GM21367 (cell line): ENCODE results near the gene FLRT2.

Experiments used
- ATAC-seq: cut with Tn5 transposase; IDR thresholded peaks from one replicate; pipeline ENCODE4 v1.9.1; 2021; ENCODE audit not compliant: unreplicated experiment

Gene FLRT2

DNA sequence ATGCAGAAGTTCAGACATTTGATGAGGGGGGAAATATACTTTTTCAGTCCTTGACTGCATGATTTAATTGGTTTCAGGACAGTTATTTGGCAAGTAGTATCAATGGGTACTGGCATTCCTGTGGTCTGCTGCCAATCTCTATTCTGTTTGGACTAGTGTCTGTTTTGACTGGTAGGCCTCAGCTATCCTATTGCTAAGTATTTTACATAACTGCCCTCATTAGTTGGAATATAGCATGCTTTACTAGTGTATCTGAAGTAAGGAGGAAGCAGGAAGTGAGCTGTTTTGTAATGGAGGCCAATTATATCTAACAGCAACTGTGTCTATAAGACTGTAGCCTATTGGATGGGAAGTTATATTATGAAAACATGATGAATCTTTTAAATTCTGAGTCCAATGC, 104.3 kb downstream of the FLRT2 start:
- ATAC-seq, result no peak

DNA sequence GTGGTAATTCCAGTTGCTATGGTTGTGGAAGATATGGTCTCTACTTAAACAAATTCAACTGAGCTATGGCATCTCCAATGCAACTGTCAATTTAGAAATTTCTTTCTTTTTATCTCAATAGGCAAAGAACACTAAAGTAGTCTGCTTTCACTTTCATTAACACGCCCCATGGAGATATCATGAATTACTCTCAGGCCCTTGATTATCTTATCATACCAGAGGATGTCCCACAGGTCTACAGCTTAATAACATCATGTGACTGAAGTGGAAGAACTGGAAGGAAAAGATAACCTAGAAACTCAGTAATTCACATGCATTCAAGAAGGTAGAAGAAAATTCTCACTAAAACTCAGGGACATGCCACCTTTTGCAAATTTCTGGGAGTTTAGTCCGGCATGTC, 114.3 kb downstream of the FLRT2 start:
- ATAC-seq, result no peak

DNA sequence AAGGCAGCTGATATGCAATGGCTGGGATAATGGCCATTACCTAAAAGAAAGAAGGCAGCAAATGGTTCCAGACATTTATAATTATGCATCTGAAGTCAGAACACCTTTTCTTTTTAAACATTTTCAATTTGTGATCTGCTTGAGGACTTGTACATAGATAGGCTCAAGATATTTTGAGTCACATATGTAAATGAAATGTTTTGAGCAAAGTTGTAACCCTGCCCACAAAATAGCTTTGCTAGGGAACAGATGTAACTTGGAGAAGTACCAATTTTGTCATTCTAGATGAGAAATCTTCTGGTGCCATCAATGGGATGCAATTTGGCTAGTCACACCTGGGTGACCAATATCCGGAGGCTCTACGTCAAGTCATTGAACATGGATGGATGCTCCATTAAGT, 123.1 kb downstream of the FLRT2 start:
- no peak for ATAC-seq

DNA sequence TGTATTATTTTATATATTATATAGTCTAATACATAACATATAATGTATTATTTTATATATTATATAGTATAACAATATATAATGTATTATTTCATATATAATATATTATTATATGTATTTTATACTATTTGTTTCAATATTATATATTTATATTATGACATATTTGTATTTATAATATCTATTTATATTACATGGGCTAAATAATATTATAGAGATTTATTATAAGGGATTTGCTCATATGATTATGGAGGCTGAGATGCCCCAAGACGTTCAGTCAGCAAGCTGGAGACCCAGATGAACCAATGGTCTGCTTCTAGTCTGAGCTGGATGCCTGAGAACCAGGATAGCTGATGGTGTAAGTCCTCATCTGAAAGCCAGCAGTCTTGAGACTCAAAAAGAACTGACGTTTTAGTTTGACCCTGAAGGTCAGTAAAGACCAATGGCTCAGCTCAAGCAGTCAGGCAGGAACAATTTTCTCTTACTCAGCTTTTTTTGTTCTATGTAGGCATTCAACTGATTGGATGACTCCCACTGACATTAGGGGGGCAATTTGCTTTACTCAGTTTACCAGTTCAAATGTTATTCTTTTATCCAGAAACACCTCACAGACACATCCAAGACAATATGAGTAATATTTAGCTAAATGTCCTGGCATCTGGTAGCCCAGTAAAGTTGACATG, 130.4 kb downstream of the FLRT2 start:
- no peak for ATAC-seq

DNA sequence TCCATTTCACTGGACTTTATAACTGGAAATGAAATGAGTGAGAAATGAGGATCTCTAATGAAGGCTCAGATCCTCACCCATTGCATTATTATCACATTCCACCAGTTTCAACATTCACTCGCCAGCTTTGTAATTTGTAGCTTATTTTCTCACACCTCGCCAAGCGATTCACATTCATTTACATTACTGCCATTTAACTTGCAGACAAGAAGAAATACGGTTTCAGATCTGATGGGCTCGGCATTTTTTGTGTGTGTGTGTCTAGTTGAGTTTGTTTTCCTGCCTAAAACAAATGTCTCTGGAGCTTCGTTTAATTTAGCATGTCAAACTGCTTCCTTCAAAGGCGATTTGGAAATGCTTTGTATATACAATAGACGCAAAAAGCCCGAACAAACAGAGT, 132.2 kb downstream of the FLRT2 start:
- no peak for ATAC-seq

DNA sequence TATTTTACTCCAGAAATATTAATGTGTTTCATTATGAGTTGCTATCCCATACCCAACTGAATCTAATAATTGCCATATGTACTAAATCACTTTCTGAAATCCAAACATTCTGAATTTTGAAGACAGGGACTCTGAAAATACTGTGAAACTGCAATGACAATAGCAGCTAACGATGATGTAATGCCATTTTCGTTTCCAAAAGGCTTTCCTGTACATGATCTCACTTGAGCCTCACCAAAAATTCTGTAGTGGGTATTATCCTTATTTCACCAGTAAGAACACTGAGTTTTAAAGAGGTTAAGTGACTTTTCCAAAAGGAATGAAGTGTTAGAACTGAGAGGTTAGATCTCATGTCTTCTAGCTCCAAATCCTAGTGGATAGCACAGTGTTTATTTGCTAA, 133.3 kb downstream of the FLRT2 start:
- no peak for ATAC-seq

DNA sequence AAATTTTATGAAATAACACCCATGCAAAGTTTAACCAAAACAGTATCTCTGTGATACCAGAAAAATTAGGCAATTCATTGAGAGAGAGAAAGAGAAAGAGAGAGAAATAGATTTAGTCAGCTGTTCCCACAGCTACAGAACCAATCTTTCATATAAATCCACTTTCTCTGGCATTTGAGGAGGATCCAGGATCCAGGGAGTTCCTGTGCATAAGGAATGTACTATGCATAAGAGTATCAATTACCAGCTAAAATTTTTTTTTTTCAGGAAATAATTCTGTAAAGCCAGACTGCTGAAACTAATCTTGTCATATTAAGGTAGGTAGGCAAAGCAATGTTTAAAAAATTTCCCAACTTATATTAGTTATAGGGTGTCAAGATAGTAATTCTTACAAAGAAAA, 133.7 kb downstream of the FLRT2 start:
- no peak for ATAC-seq

DNA sequence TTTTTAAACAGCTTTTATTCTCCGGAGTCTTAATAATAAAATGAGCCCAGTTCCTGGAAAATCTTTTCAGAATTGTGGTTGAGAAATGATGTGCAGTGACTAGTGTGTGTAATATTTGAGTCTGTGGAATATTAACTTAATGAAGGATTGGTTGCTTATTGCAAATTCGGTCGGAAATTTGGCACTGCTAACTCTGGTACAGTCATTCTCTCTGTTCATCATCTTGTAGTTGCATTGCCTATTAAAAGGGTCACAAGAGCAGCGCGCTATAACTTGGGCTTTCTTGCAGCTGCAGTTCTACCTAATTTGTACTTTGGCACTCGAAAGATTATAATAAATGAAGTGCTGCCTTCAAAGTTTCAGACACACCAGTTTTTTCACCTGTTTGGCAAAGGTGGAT, 146.0 kb downstream of the FLRT2 start:
- ATAC-seq, result no peak

DNA sequence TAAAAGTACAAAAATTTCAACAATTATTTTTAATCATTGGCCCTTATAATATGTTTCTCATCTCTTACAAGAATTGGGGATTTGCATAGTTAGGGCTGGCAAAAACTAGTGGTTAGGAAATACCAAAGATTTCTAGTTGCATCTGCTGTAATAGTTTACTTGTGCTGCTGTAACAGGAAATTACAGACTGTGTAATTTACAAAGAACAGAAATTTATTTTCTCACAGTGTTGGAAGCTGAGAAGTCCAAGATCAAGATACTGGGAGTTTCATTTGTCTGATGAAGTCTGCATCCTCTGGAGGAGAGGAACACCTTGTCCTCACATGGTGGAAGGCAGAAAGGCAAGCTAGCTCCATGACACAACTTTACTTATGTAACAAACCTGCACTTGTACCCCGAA, 157.0 kb downstream of the FLRT2 start:
- ATAC-seq, result no peak

DNA sequence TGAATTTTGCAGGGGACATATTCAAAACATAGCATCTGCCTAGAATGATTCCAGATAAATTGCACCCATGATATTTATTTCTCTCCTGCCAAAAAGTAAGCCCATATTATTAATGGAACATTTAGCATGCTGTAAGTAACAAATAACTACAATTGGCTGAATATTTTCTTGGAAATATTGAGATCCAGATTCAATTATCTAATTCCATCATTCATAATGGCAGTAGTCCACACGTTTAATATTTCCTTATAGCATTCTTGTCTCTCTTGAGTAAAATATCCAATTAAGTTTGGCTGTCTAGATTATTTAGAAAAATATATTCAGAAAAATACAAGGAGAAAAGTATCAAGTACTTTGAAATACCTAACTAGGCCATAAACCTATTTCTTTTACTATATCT, 157.5 kb downstream of the FLRT2 start:
- no peak for ATAC-seq

DNA sequence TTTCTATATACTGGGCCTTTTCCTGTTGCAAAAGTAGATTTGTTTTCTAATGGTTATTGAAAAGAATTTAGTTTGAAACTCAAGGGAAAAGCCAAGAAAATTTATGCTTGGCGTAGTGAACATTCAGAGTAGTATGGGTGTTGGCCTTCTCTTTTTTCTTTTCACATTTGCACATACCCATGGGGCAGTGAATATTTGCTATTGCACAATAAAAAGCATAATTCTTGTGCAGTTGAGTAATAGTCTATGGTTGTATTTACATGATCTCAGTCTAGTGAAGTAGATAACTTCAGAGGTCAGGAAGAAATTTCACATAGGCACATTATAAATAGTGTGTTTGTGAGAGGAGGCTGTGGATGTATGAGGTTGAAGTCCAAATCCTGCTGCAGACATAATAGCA, 158.1 kb downstream of the FLRT2 start:
- no peak for ATAC-seq

DNA sequence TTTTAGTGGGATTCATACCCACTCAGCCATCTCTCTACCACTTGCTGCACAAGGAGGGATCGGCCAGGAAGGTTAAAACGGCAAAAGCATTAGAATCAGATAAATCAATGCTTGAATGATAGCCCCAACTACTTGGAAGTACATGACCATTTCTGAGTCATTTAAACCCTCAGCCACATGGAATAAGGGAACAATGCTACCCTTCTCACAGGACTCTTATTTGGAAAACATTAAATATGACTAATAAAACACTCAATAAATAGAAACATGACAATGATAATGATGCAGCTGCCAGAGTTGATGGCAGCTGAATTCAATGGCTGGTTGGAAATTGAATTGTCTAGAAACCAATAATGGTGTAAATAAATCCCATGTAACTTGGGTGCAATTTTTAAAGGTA, 165.4 kb downstream of the FLRT2 start:
- ATAC-seq, result no peak

DNA sequence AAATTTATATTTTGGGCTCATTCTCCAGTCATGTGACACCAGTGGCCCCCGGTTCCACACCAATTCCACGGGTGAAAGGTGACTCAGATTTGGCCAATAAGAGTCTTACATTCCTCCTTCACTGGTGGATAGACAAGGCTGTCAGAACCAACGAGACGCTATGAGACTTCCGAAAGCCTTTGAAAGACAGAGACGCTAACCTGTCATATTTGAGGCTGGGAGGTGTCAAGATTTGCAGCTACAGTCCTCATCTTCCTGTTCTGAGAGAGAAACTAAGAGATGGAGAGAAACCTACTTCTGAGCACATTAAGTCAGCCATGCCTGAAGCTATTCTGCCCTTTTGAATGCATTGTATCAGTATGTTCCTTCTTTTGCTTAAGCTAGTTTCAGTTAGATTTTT, 171.2 kb downstream of the FLRT2 start:
- no peak for ATAC-seq

DNA sequence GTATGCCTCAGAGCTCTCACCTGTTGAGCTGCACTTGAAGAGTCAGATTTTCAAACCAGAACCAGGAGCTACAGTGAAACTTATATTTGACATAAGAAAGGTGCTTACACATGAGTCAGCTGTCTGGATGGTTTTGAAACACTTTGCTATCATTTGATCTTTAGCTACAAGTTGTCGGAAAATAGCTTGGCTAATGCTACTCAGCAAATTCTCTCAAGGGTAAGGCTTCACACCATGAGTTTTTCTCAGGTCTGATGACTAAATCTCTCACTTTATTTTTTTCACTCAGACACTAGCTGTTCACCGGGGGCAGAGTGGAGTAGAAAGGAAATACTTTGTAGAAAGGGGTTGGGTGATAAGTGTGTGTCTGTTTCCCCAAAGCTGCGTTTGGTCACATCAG, 171.8 kb downstream of the FLRT2 start:
- ATAC-seq, result no peak

DNA sequence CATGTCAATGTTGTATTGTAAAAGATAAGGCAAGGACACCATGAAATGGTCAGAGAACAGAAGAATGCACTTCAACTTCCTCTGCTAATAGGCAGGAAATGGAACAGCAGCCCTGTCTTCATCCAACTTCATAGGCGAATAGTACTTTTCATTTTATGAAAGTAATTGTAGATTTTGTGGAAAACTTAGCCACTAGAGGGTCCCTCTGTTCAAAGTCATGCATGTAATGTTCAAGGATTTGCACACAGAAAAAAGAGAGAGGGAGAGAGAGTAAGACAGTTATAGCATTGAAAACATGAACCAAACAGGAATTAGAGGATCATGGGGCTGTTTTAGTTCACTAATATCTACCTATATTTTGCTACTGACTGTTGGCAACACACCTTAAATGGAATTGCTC, 172.2 kb downstream of the FLRT2 start:
- ATAC-seq, result no peak

DNA sequence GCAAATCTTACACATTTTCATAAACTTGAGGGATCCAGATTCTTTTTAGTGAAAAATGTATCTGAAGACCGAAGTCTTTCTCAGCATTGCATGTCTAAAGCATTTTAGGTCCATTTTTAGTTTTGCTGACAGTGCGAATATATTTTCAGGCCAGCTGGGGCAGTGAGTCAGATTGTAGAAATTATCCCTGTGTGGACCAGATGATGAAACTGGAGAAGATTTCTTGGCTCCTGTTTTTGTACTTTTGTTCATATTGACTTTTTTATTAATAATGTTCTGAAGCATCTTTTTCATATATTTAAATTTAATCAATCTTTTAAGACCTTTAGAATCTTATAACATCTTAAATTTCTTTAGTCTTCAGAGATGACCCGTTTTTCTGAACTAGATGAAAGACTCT, 173.1 kb downstream of the FLRT2 start:
- ATAC-seq, result no peak
